Activated CD4-positive, alpha-beta T cell treated with anti-CD3 and anti-CD28 coated beads, Interleukin-2, amount 50 U/mL, for 1 hour (primary cell): ENCODE results near the gene TTC9.

Source experiments
- DNase-seq: peaks from one replicate; pipeline ENCODE4 v3.0.0-alpha.2; 2020

The TTC9 gene

GRCh38 chr14:70718383-70719118, 76.8 kb downstream of the TTC9 start:
- no peak for DNase-seq

- no peak for DNase-seq
Observed at GRCh38 chr14:70721542-70721941, 79.8 kb downstream of the TTC9 start.

GRCh38 chr14:70722418-70722817, 80.7 kb downstream of the TTC9 start:
- no peak for DNase-seq

- no peak for DNase-seq
Observed at GRCh38 chr14:70723276-70723675, 81.6 kb downstream of the TTC9 start.

- no peak for DNase-seq
Observed at GRCh38 chr14:70724110-70724509, 82.4 kb downstream of the TTC9 start.

- DNase-seq = no peak
Observed at GRCh38 chr14:70724944-70725343, 83.2 kb downstream of the TTC9 start.
